ENCODE data around the gene BRF1. TPM values are rescaled to one million over a fixed set of nuclear protein-coding genes. Genes with fewer than 3 reads are reported as not detected.

Gene BRF1
- total and polyA plus RNA-seq, 2 of the 8 experiments (the other 6 are each of a cell fraction or from before 2014, with no cell fraction given) = 7.7 to 18.3 TPM

- TF ChIP-seq CHD7 (IDR thresholded peaks at IDR 0.05; ENCODE audit: insufficient replicate concordance, low read length) (no peak), TCF12 (IDR thresholded peaks at IDR 0.05; ENCODE audit: low read depth, low read length) (no peak), CTBP2 (IDR thresholded peaks at IDR 0.05; ENCODE audit: borderline replicate concordance, insufficient read depth, insufficient read length, low read length) (no peak), TAF1 (IDR thresholded peaks at IDR 0.05; ENCODE audit: low read depth, low read length) (no peak), SIRT6 (IDR thresholded peaks at IDR 0.05; ENCODE audit: low read length) (no peak), HDAC6 (IDR thresholded peaks at IDR 0.05; ENCODE audit: low read depth, low read length) (no peak), SRF (IDR thresholded peaks at IDR 0.05; ENCODE audit: low read depth, low read length) (no peak), NRF1 (IDR thresholded peaks at IDR 0.05; ENCODE audit: low read depth, low read length) (no peak), FOSL1 (IDR thresholded peaks at IDR 0.05; ENCODE audit: insufficient read depth, low read depth, low read length) (no peak), RBBP5 (IDR thresholded peaks at IDR 0.05; ENCODE audit: borderline replicate concordance, low read depth, low read length) (no peak)
Measured at GRCh38 chr14:105292826-105293711, 7.7 kb downstream of the BRF1 start (continued).
